H54 (cell line): ENCODE data around the gene NTS.
A peak's percentile ranks its signal among the peaks of the same experiment; 100 is the strongest.

Source experiments
- DNase-seq: peaks from one replicate; pipeline ENCODE4 v3.0.0; 2011; ENCODE audit warnings: low spot score, mixed read lengths; ENCODE audit not compliant: insufficient read length
- FAIRE-seq: peaks from 3 replicates; lab custom pipeline; 2011; peaks lifted over from hg19 to GRCh38; lab: Jason Lieb, UNC
- POLR2A ChIP-seq: IDR thresholded peaks from 2 replicates; pipeline ENCODE4 v1.6.1; 2011; ENCODE audit warnings: low read depth, mild to moderate bottlenecking, low read length

NTS gene

DNA sequence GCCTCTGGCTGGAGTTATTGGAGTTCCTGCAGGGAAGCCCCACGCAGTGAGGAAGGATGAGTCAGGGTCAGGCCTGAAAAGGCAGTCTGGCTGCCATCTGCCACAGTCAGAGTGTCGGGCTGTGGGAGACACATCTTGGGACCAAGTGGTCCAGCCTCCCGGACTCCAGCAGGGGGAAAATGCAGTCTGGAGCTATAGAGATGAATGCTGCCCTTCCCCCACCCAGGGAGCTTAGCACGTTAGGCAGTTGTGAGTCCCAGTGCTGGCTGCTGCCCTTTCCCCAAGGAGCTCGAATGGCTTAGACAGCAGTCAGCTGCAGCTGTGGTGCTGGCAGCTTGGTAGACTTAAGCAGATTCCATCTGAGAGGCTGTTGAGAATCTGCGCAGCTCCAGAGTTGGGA, 8.2 kb upstream of the NTS start:
- no peak for TF ChIP-seq POLR2A
- no peak for DNase-seq

DNA sequence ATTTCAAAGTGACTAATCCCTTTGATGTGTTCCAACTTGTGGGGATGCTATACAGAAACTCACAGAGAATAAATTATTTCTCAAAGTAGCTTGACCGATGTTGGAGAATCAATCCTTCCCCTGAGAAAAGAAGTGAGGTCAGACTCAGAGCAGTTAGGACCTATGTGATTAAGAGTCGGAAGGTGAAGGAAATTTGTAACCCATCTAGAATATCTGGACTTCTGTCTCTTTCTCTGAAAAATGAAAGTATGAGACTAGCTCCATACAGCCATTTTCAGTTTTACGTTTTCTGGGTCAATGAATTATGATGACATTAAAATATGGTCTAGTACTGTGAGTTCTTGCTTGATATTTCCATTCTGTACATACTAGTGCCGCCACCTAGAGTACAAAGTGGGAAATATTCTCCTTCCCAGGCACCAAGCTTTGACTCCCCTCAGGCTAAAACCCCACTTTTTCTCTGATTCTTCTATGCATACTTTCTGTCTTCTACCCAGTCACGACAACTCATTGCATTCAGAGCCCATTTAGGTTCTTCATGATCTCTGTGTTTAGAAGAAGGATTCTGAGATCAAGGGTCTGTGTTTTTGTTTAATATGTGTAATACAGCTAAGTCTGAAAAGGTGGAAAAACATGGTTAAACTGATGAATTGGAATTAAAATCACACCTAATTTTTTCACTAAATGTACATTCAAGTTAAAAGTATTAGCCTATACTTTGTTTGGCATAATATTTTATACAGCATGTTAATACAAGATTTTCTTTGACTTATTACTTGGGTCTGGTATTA, 6.9 kb upstream of the NTS start:
- DNase-seq (no peak), FAIRE-seq (peak; percentile 91)
- TF ChIP-seq POLR2A: no peak

More for the DNA sequence above, 8.2 kb upstream of the NTS start:
- peak; percentile 43 for FAIRE-seq

- peak; percentile 80 for FAIRE-seq
- no peak for DNase-seq
- no peak for TF ChIP-seq POLR2A
Measured at GRCh38 chr12:85872497-85873091, 1.5 kb upstream of the NTS start.

- no peak for DNase-seq
- no peak for TF ChIP-seq POLR2A
- no peak for FAIRE-seq
Measured at GRCh38 chr12:85877459-85877858, 3.4 kb downstream of the NTS start.

GRCh38 chr12:85883763-85884162, 9.7 kb downstream of the NTS start:
- no peak for TF ChIP-seq POLR2A
- DNase-seq: no peak
- no peak for FAIRE-seq

- DNase-seq (no peak), FAIRE-seq (no peak)
- TF ChIP-seq POLR2A: no peak
Measured at GRCh38 chr12:85894653-85895052, 20.6 kb downstream of the NTS start.

DNA sequence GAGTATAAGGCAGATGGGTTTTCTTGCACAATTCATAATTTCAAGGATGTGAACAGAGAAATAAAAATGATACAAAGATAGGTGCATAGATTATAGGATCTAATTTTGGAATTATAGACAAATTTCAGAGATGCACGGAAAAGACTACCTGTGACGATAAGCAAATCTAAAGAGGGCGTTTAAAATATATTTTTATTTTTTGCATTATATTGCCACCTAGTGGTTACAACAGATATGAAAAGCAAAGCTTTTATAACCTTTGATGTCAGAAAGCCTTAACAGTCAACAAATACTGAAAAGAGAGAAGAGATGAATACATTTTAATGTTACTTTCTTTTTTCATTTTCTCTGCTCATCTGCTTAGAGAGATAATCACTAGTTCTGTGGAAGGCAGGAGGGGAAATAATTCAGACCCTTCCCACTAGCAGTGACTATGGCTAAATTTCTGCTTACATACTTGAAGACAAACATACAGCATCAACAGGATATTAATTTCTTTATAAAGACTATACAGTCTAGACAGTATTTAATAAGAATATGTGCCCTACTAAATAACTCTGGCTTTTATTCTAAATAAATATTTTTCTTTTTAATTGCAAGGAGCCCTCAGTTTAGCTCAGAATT, 46.3 kb downstream of the NTS start:
- peak; percentile 45 for FAIRE-seq
- no peak for TF ChIP-seq POLR2A
- DNase-seq: no peak

DNA sequence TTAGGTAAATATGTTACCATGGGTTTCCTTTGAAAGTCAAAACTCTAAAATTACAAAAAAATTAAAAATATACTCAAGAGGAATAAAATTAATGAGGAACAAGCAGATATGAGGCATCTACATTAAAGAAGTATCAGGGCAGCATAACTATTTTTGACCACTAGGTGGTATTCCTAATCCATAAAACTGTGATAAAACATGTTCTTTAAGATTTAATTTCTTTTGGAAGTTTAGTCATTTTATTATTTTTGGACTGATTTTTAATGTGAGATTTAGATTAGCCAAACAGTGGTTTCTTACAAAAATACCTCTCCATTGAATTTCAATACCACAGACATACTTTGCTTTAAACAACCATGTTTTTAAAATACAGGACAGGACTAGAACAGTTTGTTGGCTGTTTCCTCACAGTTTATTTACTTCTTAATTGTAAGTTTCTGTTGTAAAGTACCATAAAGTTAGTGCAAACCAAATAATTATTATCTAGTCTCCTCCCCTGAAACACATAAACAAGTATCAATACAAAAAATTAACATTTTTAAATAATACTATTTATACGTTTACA, 49.8 kb downstream of the NTS start:
- DNase-seq (no peak), FAIRE-seq (peak; percentile 33)
- no peak for TF ChIP-seq POLR2A

DNA sequence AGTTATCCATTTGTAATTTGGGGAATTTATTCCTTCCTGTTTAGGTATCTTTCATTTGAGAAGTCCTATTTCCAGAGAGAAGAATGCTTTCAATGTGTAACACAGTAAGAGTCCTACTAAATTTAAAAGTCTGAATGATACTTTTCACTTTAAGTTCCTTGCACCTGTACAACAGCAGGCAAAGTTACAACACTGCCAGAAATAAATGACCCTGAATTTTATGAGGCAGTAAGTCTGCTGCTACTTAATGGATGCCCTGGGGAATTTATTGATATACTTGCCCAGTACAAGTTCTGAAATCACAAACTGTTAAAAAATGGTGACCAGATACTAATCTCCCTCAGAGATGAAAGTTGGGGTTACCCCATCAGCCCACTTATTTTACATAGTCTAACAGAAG, 53.1 kb downstream of the NTS start:
- FAIRE-seq (no peak), DNase-seq (no peak)
- TF ChIP-seq POLR2A: no peak
